Thoracic aorta (tissue), 2 donors: ENCODE results near the gene MAST2. TPM values are rescaled to one million over a fixed set of nuclear protein-coding genes. Genes with fewer than 3 reads are reported as not detected.
"Not testable (repeated sequence)": the region's sequence is repeated elsewhere in the genome, so short reads cannot be mapped to it uniquely, and the experiment has no call there.

Source experiments
- ATAC-seq: fragments of 150-250 bp; one replicate; pipeline ENCODE4 v1.8.0; 2017; ENCODE audit warnings: low read depth; ENCODE audit not compliant: insufficient number of reproducible peaks, low FRiP score
- DNase-seq: peaks from one replicate; pipeline ENCODE4 v3.0.0-alpha.2; 2020; ENCODE audit warnings: low spot score
- H3K27ac ChIP-seq, 2 donors: fragments of 200-600 bp; sonication (generic); 1 replicate in 1 of 2; 2 replicates in 1 of 2; pipeline ENCODE4 v1.5.1; 2016; ENCODE audit warnings: mild to moderate bottlenecking in 2 of 2, moderate library complexity in 2 of 2
- H3K27me3 ChIP-seq: fragments of 200-600 bp; sonication (generic); replicated peaks from 2 replicates; pipeline ENCODE4 v1.6.0; 2016; ENCODE audit warnings: mild to moderate bottlenecking; ENCODE audit not compliant: insufficient read depth
- H3K36me3 ChIP-seq: fragments of 200-600 bp; sonication (generic); one replicate; pipeline ENCODE4 v1.5.1; 2016
- H3K4me1 ChIP-seq, 2 donors: fragments of 200-600 bp; sonication (generic); 1 replicate in 1 of 2; 2 replicates in 1 of 2; pipeline versions ENCODE4 v1.5.1 to v1.6.0; 2016; ENCODE audit warnings: low read depth in 2 of 2, mild to moderate bottlenecking in 1 of 2; ENCODE audit not compliant: control insufficient read depth in 1 of 2
- H3K4me3 ChIP-seq: fragments of 200-600 bp; sonication (generic); 2 replicates; pipeline ENCODE4 v1.5.1; 2016; ENCODE audit warnings: mild to moderate bottlenecking
- H3K9me3 ChIP-seq: fragments of 200-600 bp; sonication (generic); 2 replicates; pipeline ENCODE4 v1.5.1; 2016
- CTCF ChIP-seq: fragments of 200-600 bp; sonication (generic); IDR thresholded peaks from one replicate; pipeline ENCODE4 v1.5.1; 2019; ENCODE audit warnings: antibody characterized with exemption
- total RNA-seq, 2 donors: library from RNA; depleted of rRNA; stranded (reverse); fragments of >200 nt; gene quantifications; one replicate each; pipeline versions ENCODE4 v1.1.0 to v1.2.3, GENCODE V29; 2016

The MAST2 gene
- total RNA-seq, 2 donors from 2014 or later = 33.6 to 61.2 TPM

GRCh38 chr1:45929257-45929687, 125.9 kb downstream of the MAST2 start:
- TF ChIP-seq CTCF = no peak
- Histone ChIP-seq H3K36me3 (no peaks in the 10 kb centered on the region), H3K4me3 (no peak overlapping the region), H3K27me3 (no peaks in the 10 kb centered on the region), H3K27ac (no peak overlapping the region), H3K4me1 (peaks cover 5% of the 10 kb centered on the region in 2 donors), H3K9me3 (no peaks in the 10 kb centered on the region)
- ATAC-seq (no peak), DNase-seq (no peak)

DNA sequence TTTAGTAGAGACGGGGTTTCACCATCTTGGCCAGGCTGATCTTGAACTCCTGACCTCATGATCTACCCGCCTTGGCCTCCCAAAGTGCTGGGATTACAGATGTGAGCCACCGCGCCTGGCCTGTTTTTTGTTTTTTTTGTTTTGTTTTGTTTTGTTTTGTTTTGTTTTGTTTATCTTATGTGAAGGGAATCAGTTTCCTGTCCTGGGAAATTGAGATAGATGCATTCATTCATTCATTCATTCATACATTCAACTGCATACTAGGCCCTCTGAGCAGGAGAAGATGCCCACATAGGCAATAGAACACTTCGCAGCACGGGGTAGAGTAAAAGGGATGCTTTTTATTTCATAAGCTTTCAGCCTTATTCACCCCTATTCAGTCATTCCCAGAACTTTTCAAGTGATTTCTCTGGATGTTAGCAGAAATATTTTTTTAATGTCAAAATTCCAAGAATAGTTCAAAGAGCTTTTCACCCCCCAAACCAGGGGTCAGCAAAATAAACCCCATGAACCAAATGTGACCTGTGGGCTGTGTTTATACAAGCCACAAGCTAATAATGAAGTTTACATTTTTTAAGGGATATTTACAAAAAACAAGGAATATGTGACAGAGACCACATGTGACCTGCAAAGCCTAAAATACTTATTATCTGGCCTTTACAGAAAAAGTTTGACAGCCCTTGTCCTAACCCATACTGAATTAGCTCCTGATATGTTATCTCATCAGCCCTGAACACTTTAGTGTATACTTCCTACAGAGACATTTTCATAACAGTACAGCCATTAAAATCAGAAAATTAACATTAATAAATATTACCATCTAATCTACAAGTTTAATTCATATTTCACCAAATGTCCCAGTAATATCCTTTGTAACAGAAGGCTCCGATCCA, 127.1 kb downstream of the MAST2 start:
- no peak for TF ChIP-seq CTCF
- Histone ChIP-seq H3K4me3 (no peak overlapping the region), H3K27me3 (no peaks in the 10 kb centered on the region), H3K4me1 (peaks cover 5% of the 10 kb centered on the region in 2 donors), H3K9me3 (no peaks in the 10 kb centered on the region), H3K27ac (no peak overlapping the region), H3K36me3 (no peaks in the 10 kb centered on the region)
- ATAC-seq (no peak), DNase-seq (no peak)

DNA sequence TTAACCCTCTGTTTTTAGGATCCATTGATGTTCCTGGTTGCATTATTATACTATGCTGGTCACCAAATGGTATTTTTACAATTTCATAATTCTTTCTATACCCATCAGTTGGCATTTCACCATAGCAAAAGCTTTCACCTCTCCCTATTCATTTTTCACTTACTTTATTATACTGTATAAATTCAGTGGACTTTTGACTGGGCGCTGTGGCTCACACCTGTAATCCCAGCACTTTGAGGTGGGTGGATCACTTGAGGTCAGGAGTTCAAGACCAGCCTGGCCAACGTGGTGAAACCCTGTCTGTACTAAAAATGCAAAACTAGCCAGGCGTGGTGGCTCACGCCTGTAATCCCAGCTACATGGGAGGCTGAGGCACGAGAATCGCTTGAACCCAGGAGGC, 128.8 kb downstream of the MAST2 start:
- H3K4me3 ChIP-seq, H3K9me3 ChIP-seq, H3K4me1 ChIP-seq, DNase-seq, H3K36me3 ChIP-seq, H3K27me3 ChIP-seq, ATAC-seq, H3K27ac ChIP-seq: not testable (repeated sequence)

- DNase-seq (no peak), ATAC-seq (no peak)
- H3K36me3 ChIP-seq = no peaks in the 10 kb centered on the region
- H3K27me3 ChIP-seq = no peaks in the 10 kb centered on the region
- H3K4me3 ChIP-seq = no peak overlapping the region
- no peak overlapping the region for H3K27ac ChIP-seq
- no peaks in the 10 kb centered on the region for H3K9me3 ChIP-seq
- H3K4me1 ChIP-seq = no peaks in the 10 kb centered on the region
- no peak for TF ChIP-seq CTCF
Observed at GRCh38 chr1:45934947-45935346, 131.5 kb downstream of the MAST2 start.

- no peaks in the 10 kb centered on the region for H3K36me3 ChIP-seq
- no peak for ATAC-seq
- no peak overlapping the region for H3K4me3 ChIP-seq
- no peak overlapping the region for H3K27ac ChIP-seq
- no peaks in the 10 kb centered on the region for H3K9me3 ChIP-seq
- no peak for TF ChIP-seq CTCF
- no peaks in the 10 kb centered on the region for H3K4me1 ChIP-seq
- no peaks in the 10 kb centered on the region for H3K27me3 ChIP-seq
- no peak for DNase-seq
Observed at GRCh38 chr1:45938029-45938428, 134.6 kb downstream of the MAST2 start.
